Measurements from ENCODE around the gene FAM177A1. TPM values are rescaled to one million over a fixed set of nuclear protein-coding genes. Genes with fewer than 3 reads are reported as not detected.
A peak's percentile ranks its signal among the peaks of the same experiment; 100 is the strongest.

The FAM177A1 gene
- polyA plus RNA-seq, 1 donor, result 54.9 TPM

- peak; percentile 15 for DNase-seq
Observed at GRCh38 chr14:35122696-35123387, 76.8 kb downstream of the FAM177A1 start.

- no peak for DNase-seq
Observed at GRCh38 chr14:35123388-35123703, 77.3 kb downstream of the FAM177A1 start.

- DNase-seq, result no peak
Observed at GRCh38 chr14:35124127-35124526, 78.1 kb downstream of the FAM177A1 start.

Other genes with a start within 250 kb of the FAM177A1 start
- gene BAZ1A, start 170.9 kb upstream of the FAM177A1 start, polyA plus RNA-seq (ENCODE audit: insufficient read length), result 38.1 TPM
- gene SRP54, start 63.3 kb upstream of the FAM177A1 start, polyA plus RNA-seq (ENCODE audit: insufficient read length), result 89.3 TPM
- 55.7 TPM for gene PPP2R3C, start 75.7 kb downstream of the FAM177A1 start, polyA plus RNA-seq (ENCODE audit: insufficient read length)
- gene PRORP, start 76.3 kb downstream of the FAM177A1 start, polyA plus RNA-seq (ENCODE audit: insufficient read length), result 32.7 TPM
- 178 TPM for gene PSMA6, start 246.1 kb downstream of the FAM177A1 start, polyA plus RNA-seq (ENCODE audit: insufficient read length)

Data from left kidney (tissue), 2 donors.